HepG2 (cell line): Measurements from ENCODE around the gene UNKL. TPM values are rescaled to one million over a fixed set of nuclear protein-coding genes. Genes with fewer than 3 reads are reported as not detected.

Source experiments
- DNMT3B ChIP-seq: conservative IDR thresholded peaks from 2 replicates; pipeline ENCODE4 v1.6.1; 2016; ENCODE audit warnings: missing biosample characterization, control low read depth
- GABPA ChIP-seq, 2 experiments: IDR thresholded peaks; 2 replicates each; pipeline ENCODE4 v1.6.1; 2011 to 2016; ENCODE audit warnings: low read depth in 2 of 2, low read length in 1 of 2, missing biosample characterization in 1 of 2, missing genetic modification characterization in 1 of 2
- KLF11 ChIP-seq: IDR thresholded peaks from 2 replicates; pipeline ENCODE4 v1.6.1; 2016; ENCODE audit warnings: missing compliant biosample characterization
- LCORL ChIP-seq, 2 experiments: fragments of 450-650 bp in 1 of 2; sonication (generic) in 1 of 2; formaldehyde crosslinking in 1 of 2; IDR thresholded peaks; 2 replicates each; pipeline versions ENCODE4 v1.5.0 to v1.6.1; 2017 to 2020; ENCODE audit warnings: antibody characterized with exemption in 1 of 2, missing genetic modification reagents in 1 of 2
- MIER3 ChIP-seq: IDR thresholded peaks from 2 replicates; pipeline ENCODE4 v1.6.1; 2016; ENCODE audit warnings: missing compliant biosample characterization, borderline replicate concordance
- NCOR1 ChIP-seq: fragments of 200-600 bp; sonication (generic); IDR thresholded peaks from 2 replicates; pipeline ENCODE4 v1.7.0; 2017; ENCODE audit warnings: antibody characterized with exemption, low read length, borderline replicate concordance
- ZNF251 ChIP-seq: sonication (generic); formaldehyde crosslinking; IDR thresholded peaks from 2 replicates; pipeline ENCODE4 v1.9.0; 2021; ENCODE audit warnings: mild to moderate bottlenecking, missing genetic modification reagents
- ZNF567 ChIP-seq: sonication (generic); formaldehyde crosslinking; IDR thresholded peaks from 2 replicates; pipeline ENCODE4 v1.8.1; 2023; ENCODE audit warnings: mild to moderate bottlenecking, missing genetic modification reagents, borderline replicate concordance
- ZNF703 ChIP-seq: sonication (generic); formaldehyde crosslinking; IDR thresholded peaks from 2 replicates; pipeline ENCODE4 v1.5.1; 2020; ENCODE audit warnings: missing genetic modification reagents, mild to moderate bottlenecking, moderate library complexity, borderline replicate concordance
- polyA plus RNA-seq, 8 experiments: library from polyadenylated mRNA; depleted of rRNA in 3 of 8; stranded (reverse) in 7 of 8; unstranded in 1 of 8; fragments of >200 nt; fragmentation: Illumina TruSeq in 4 of 8; extraction: Trizol in 4 of 8; gene quantifications; 2 replicates each; pipeline versions ENCODE4 v1.2.1 to v1.2.3, GENCODE V29; 2011 to 2016; ENCODE audit warnings: low read depth in 4 of 8, missing spikeins in 1 of 8, mixed read lengths in 1 of 8; ENCODE audit not compliant: insufficient read depth in 1 of 8
- total RNA-seq, 5 experiments: library from RNA; depleted of rRNA; stranded (reverse); fragments of >200 nt; fragmentation: Illumina TruSeq; extraction: Trizol; gene quantifications; 2 replicates each; pipeline ENCODE4 v1.2.3, GENCODE V29; 2016; ENCODE audit warnings: low read depth in 1 of 5
- TF ChIP-seq, protein P1 (sequence below): sonication (generic); formaldehyde crosslinking; IDR thresholded peaks from 2 replicates; pipeline ENCODE4 v1.4.0; 2020; ENCODE audit warnings: mild to moderate bottlenecking, missing genetic modification reagents
- TF ChIP-seq, protein P2 (sequence below): IDR thresholded peaks from 2 replicates; pipeline ENCODE4 v1.6.1; 2016; ENCODE audit warnings: low read depth, borderline replicate concordance
- TF ChIP-seq, protein P3 (sequence below): IDR thresholded peaks from 2 replicates; pipeline ENCODE4 v1.6.1; 2016; ENCODE audit warnings: missing genetic modification reagents, missing compliant biosample characterization
- TF ChIP-seq, protein P4 (sequence below): sonication (generic); formaldehyde crosslinking; IDR thresholded peaks from 2 replicates; pipeline ENCODE4 v1.4.0; 2020; ENCODE audit warnings: mild to moderate bottlenecking, missing genetic modification reagents, borderline replicate concordance

UNKL gene
- total and polyA plus RNA-seq, 2 of the 13 experiments (the other 11 are each of a cell fraction or from before 2014, with no cell fraction given), result 10.4 to 17.6 TPM

DNA sequence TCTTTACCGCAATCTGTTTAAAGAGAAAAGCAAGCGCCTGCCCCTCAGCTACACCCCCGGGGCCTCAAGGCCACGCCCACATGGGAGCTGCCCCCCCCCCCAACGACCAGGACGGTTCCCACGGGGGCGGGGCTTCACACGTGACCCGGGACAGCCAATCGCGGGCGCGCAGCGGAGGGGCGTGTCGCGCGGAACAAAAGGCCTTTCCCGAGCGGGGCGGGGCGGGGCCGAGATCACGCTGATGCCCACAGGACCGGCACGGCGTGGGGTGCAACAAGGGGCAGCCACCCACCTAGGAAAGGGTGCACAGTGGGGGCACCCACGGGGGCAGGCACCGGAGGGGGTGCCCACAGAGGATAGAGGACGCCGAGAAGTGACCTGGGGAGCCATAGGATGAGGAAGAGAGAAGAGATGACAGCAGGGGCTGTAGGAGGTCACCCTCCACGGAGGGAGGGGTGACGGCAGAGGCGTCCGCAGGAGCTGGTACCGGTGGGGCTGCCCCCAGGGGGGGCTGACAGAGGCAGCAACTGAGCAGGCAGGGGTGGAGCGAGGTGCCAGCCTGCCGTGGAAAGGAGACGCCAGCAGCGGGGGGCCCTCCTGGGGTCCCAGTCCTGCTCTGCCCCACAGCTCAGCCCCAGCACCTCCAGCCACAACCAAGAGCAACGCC, 6.2 kb downstream of the UNKL start (continued):
- TF ChIP-seq, protein P1, sequence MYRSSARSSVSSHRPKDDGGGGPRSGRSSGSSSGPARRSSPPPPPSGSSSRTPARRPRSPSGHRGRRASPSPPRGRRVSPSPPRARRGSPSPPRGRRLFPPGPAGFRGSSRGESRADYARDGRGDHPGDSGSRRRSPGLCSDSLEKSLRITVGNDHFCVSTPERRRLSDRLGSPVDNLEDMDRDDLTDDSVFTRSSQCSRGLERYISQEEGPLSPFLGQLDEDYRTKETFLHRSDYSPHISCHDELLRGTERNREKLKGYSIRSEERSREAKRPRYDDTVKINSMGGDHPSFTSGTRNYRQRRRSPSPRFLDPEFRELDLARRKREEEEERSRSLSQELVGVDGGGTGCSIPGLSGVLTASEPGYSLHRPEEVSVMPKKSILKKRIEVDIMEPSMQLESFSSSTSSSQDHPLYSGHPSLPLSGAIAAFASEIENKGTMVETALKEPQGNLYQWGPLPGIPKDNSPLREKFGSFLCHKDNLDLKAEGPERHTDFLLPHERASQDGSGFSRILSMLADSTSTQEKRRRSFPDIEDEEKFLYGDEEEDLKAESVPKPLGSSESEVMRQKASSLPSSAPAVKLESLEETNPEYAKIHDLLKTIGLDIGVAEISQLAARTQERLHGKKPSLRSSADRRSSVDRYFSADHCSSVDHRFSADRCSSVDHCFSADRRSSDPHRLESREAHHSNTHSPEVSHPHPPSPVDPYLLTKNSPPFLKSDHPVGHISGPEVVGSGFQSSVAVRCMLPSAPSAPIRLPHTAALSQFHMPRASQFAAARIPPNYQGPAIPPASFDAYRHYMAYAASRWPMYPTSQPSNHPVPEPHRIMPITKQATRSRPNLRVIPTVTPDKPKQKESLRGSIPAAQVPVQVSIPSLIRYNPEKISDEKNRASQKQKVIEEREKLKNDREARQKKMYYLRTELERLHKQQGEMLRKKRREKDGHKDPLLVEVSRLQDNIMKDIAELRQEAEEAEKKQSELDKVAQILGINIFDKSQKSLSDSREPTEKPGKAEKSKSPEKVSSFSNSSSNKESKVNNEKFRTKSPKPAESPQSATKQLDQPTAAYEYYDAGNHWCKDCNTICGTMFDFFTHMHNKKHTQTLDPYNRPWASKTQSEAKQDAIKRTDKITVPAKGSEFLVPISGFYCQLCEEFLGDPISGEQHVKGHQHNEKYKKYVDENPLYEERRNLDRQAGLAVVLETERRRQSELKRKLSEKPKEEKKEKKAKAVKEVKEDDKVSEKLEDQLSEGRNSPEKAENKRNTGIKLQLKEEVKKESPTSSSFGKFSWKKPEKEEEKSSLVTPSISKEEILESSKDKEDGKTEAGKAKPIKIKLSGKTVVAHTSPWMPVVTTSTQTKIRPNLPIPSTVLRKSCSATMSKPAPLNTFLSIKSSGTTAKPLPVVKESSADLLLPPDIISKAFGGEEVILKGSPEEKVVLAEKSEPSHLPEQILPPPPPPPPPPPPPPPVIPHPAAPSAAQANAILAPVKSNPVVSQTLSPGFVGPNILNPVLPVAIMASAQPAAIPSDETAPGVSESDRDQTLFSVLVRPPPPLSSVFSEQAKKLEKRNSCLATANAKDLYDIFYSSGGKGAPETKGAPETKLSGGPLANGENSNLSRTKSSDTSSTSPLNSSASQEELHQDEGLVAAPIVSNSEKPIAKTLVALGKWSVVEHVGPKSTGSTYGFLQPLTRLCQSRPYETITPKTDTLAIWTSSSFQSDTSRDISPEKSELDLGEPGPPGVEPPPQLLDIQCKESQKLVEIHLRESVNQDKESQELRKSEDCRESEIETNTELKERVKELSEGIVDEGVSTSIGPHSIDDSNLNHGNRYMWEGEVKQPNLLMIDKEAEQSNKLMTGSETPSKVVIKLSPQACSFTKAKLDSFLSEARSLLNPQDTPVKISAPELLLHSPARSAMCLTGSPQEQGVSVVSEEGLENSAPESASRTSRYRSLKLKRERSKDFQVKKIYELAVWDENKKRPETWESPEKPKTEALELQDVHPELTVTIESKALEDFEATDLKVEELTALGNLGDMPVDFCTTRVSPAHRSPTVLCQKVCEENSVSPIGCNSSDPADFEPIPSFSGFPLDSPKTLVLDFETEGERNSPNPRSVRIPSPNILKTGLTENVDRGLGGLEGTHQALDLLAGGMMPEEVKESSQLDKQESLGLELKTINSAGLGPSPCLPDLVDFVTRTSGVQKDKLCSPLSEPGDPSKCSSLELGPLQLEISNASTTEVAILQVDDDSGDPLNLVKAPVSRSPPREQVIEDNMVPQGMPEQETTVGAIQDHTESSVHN (CRISPR knock-in tag), result no peak
- TF ChIP-seq, protein P2, sequence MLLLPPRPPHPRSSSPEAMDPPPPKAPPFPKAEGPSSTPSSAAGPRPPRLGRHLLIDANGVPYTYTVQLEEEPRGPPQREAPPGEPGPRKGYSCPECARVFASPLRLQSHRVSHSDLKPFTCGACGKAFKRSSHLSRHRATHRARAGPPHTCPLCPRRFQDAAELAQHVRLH (CRISPR knock-in tag), result no peak; the same call in 1 of the 2 replicates
- no peak for TF ChIP-seq LCORL (IDR thresholded peaks at IDR 0.05)
- peak; percentile 24; the same call in 1 of the 2 replicates for TF ChIP-seq LCORL (CRISPR knock-in tag; IDR thresholded peaks at IDR 0.05)
- TF ChIP-seq GABPA (IDR thresholded peaks at IDR 0.05; ENCODE audit: low read depth, low read length), result no peak
- 0 out of 2 replicates have a peak, but pooled peaks have one; percentile 41 for TF ChIP-seq GABPA (CRISPR knock-in tag; IDR thresholded peaks at IDR 0.05; ENCODE audit: low read depth)
- TF ChIP-seq KLF11 (CRISPR knock-in tag), result peak; percentile 71; the same call in 1 of the 2 replicates
- no peak for TF ChIP-seq DNMT3B (CRISPR knock-in tag)
- TF ChIP-seq ZNF251 (CRISPR knock-in tag), result no peak
- TF ChIP-seq MIER3, result peak; percentile 36; the same call in 1 of the 2 replicates
- peak; percentile 49; the same call in 1 of the 2 replicates for TF ChIP-seq NCOR1
- TF ChIP-seq ZNF703, result no peak
- no peak for TF ChIP-seq ZNF567
- TF ChIP-seq, protein P3, sequence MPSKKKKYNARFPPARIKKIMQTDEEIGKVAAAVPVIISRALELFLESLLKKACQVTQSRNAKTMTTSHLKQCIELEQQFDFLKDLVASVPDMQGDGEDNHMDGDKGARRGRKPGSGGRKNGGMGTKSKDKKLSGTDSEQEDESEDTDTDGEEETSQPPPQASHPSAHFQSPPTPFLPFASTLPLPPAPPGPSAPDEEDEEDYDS (CRISPR knock-in tag), result peak; percentile 83
- TF ChIP-seq, protein P4, sequence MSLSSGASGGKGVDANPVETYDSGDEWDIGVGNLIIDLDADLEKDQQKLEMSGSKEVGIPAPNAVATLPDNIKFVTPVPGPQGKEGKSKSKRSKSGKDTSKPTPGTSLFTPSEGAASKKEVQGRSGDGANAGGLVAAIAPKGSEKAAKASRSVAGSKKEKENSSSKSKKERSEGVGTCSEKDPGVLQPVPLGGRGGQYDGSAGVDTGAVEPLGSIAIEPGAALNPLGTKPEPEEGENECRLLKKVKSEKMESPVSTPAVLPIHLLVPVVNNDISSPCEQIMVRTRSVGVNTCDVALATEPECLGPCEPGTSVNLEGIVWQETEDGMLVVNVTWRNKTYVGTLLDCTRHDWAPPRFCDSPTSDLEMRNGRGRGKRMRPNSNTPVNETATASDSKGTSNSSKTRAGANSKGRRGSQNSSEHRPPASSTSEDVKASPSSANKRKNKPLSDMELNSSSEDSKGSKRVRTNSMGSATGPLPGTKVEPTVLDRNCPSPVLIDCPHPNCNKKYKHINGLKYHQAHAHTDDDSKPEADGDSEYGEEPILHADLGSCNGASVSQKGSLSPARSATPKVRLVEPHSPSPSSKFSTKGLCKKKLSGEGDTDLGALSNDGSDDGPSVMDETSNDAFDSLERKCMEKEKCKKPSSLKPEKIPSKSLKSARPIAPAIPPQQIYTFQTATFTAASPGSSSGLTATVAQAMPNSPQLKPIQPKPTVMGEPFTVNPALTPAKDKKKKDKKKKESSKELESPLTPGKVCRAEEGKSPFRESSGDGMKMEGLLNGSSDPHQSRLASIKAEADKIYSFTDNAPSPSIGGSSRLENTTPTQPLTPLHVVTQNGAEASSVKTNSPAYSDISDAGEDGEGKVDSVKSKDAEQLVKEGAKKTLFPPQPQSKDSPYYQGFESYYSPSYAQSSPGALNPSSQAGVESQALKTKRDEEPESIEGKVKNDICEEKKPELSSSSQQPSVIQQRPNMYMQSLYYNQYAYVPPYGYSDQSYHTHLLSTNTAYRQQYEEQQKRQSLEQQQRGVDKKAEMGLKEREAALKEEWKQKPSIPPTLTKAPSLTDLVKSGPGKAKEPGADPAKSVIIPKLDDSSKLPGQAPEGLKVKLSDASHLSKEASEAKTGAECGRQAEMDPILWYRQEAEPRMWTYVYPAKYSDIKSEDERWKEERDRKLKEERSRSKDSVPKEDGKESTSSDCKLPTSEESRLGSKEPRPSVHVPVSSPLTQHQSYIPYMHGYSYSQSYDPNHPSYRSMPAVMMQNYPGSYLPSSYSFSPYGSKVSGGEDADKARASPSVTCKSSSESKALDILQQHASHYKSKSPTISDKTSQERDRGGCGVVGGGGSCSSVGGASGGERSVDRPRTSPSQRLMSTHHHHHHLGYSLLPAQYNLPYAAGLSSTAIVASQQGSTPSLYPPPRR, result 0 out of 2 replicates have a peak, but pooled peaks have one; percentile 17
